Gastroesophageal sphincter (tissue), 4 donors: ENCODE measurements around the gene VDR. TPM values are rescaled to one million over a fixed set of nuclear protein-coding genes. Genes with fewer than 3 reads are reported as not detected.
"Not testable (repeated sequence)": the region's sequence is repeated elsewhere in the genome, so short reads cannot be mapped to it uniquely, and the experiment has no call there.

Experiments used
- ATAC-seq: fragments of 150-250 bp; one replicate; pipeline ENCODE4 v1.9.1; 2016; ENCODE audit warnings: mild to moderate bottlenecking, moderate library complexity
- H3K27ac ChIP-seq, 4 donors: fragments of 200-600 bp; sonication (generic) in 3 of 4; 1 replicate in 3 of 4; 2 replicates in 1 of 4; pipeline ENCODE4 v1.5.1; 2016 to 2019
- H3K27me3 ChIP-seq: fragments of 200-600 bp; sonication (generic); one replicate; pipeline ENCODE4 v1.5.1; 2019
- H3K36me3 ChIP-seq, 2 donors: fragments of 200-600 bp; sonication (generic); one replicate each; pipeline ENCODE4 v1.5.1; 2019; ENCODE audit warnings: control low read depth in 1 of 2
- H3K4me1 ChIP-seq, 3 donors: fragments of 200-600 bp; sonication (generic); 1 replicate in 2 of 3; 2 replicates in 1 of 3; pipeline ENCODE4 v1.5.1; 2016 to 2019; ENCODE audit warnings: control low read depth in 2 of 3
- H3K4me3 ChIP-seq, 2 donors: fragments of 200-600 bp; sonication (generic); one replicate each; pipeline ENCODE4 v1.5.1; 2019; ENCODE audit warnings: mild to moderate bottlenecking in 1 of 2, moderate library complexity in 1 of 2
- H3K9me3 ChIP-seq, 3 donors: fragments of 200-600 bp; sonication (generic); one replicate each; pipeline ENCODE4 v1.5.1; 2017 to 2019; ENCODE audit warnings: control low read depth in 2 of 3
- EP300 ChIP-seq: sonication (generic); formaldehyde crosslinking; IDR thresholded peaks from one replicate; pipeline ENCODE4 v1.6.1; 2017; ENCODE audit warnings: antibody characterized with exemption, mild to moderate bottlenecking
- POLR2A ChIP-seq, 2 donors: fragments of 450-650 bp; IDR thresholded peaks; one replicate each; pipeline ENCODE4 v1.6.1; 2017; ENCODE audit warnings: antibody characterized with exemption in 2 of 2, mild to moderate bottlenecking in 2 of 2, moderate library complexity in 1 of 2
- POLR2AphosphoS5 ChIP-seq: sonication (generic); formaldehyde crosslinking; IDR thresholded peaks from one replicate; pipeline ENCODE4 v1.6.1; 2017; ENCODE audit warnings: antibody characterized with exemption
- WGBS, 2 donors: methylation state at CpG; one replicate each; pipeline ENCODE4 v1.1.5; 2018; ENCODE audit warnings: low coverage in 1 of 2; 5-methylcytosine and 5-hydroxymethylcytosine counted together
- total RNA-seq, 4 donors: library from RNA; depleted of rRNA; stranded (reverse); fragments of >200 nt; gene quantifications; one replicate each; pipeline ENCODE4 v1.1.0, GENCODE V29; 2016
- TF ChIP-seq, protein P1 (sequence below), 4 experiments: fragments of 200-600 bp in 2 of 4; fragments of 450-650 bp in 2 of 4; sonication (generic) in 1 of 4; IDR thresholded peaks; one replicate each; pipeline ENCODE4 v1.5.1; 2017 to 2019; ENCODE audit warnings: antibody characterized with exemption in 4 of 4, mild to moderate bottlenecking in 2 of 4, moderate library complexity in 2 of 4

The VDR gene
- total RNA-seq, 4 donors from 2014 or later = 1.2 to 5.5 (median 1.6) TPM

DNA sequence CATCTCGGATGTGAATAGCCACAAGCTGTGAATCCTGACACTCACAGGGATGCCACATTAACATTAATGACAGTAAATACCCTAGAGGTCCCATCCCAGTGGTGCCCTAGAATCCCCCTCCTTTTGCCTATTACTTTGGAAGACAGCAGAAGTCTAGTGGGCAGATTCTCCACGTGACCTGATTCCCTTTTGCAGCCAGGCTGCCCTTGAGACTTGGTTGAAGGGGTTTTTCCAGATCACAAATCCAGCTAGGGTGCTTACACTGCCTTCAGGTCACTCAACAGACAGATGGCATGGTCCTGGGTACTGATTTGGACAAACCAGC, 93.8 kb downstream of the VDR start:
- Histone ChIP-seq H3K4me1 (peaks cover 27 to 99% (median 90%) of the 10 kb centered on the region in 3 donors), H3K36me3 (no peaks in the 10 kb centered on the region), H3K4me3 (no peak overlapping the region), H3K9me3 (no peaks in the 10 kb centered on the region), H3K27ac (peak overlapping the region; percentile 94 to 99 (median 96)), H3K27me3 (no peaks in the 10 kb centered on the region)
- TF ChIP-seq EP300 (no peak), POLR2A (IDR thresholded peaks at IDR 0.05) (no peak), POLR2AphosphoS5 (no peak)
- TF ChIP-seq, protein P1, sequence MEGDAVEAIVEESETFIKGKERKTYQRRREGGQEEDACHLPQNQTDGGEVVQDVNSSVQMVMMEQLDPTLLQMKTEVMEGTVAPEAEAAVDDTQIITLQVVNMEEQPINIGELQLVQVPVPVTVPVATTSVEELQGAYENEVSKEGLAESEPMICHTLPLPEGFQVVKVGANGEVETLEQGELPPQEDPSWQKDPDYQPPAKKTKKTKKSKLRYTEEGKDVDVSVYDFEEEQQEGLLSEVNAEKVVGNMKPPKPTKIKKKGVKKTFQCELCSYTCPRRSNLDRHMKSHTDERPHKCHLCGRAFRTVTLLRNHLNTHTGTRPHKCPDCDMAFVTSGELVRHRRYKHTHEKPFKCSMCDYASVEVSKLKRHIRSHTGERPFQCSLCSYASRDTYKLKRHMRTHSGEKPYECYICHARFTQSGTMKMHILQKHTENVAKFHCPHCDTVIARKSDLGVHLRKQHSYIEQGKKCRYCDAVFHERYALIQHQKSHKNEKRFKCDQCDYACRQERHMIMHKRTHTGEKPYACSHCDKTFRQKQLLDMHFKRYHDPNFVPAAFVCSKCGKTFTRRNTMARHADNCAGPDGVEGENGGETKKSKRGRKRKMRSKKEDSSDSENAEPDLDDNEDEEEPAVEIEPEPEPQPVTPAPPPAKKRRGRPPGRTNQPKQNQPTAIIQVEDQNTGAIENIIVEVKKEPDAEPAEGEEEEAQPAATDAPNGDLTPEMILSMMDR (IDR thresholded peaks at IDR 0.05) = no peak
- 25% methylated on average over 1 of the region's 2 CpGs; no CpG with 5 or more reads in 1 of the 2 donors for WGBS, 2 donors
- ATAC-seq = no peak

DNA sequence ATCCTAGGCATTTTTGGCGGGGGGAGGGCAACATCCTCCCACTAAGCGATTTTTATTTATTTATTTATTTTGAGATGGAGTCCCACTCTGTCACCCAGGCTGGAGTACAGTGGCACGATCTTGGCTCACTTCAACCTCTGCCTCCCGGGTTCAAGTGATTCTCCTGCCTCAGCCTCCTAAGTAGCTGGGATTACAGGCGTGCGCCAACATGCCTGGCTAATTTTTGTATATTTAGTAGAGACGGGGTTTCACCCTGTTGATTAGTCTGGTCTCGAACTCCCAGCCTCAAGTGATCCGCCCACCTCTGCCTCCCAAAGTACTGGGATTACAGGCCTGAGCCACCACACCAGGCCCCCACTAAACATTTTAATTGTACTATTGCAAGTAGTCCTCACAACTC, 95.3 kb downstream of the VDR start:
- not testable (repeated sequence) for ATAC-seq, H3K36me3 ChIP-seq, H3K4me3 ChIP-seq, H3K9me3 ChIP-seq, H3K27me3 ChIP-seq
- WGBS, 2 donors = 83 to 86% methylated on average over 3 to 8 of the region's 9 CpGs
- Histone ChIP-seq H3K27ac (peak overlapping the region; percentile 94 to 99 (median 96)), H3K4me1 (peaks cover 30 to 99% (median 90%) of the 10 kb centered on the region in 3 donors)

DNA sequence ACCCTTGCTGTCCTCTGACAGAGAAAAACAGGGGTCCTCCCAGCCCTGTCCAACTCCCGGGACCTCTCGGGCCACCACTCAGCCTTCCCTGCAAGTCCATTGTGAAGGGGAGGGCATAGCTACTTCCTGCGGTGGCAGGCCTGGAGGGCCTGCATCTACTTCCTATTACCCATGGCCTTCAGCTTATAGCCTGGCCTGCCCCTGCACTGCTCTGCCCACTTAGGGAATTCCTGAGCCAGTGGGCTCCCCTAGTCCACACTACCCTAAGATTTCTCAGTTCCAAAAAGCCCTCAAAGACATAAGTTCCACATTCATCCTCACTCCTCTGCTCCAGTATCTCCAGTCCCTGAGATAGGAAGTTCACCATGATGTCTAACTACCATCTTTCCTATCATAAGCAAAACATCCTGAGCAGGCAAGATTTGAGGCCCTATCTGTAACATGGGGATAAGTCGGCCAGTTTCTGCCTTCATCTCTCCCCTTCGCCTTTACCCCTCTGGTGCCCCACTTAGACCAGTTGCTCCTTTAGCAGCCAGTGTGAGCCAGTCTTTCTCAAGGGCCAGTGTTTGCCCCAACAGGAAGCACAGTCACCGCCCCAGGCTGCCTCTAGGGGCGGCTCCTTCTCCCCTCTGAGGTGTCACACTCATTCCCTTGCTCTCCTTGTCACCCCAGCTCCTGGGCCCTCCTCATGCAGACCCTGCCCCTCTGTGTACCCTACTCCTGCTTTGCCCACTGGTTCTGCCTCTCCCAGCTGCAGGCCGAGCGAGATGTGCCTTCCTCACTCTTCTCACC, 96.0 kb downstream of the VDR start:
- Histone ChIP-seq H3K4me3 (peak overlapping the region in 1 of 2 donors; percentile 22), H3K36me3 (peaks cover 0 to 1% of the 10 kb centered on the region in 2 donors), H3K27me3 (no peaks in the 10 kb centered on the region), H3K4me1 (peaks cover 36 to 99% (median 90%) of the 10 kb centered on the region in 3 donors), H3K9me3 (no peaks in the 10 kb centered on the region), H3K27ac (peak overlapping the region; percentile 94 to 99 (median 96))
- TF ChIP-seq, protein P1 (IDR thresholded peaks at IDR 0.05) = peak in 1 of 4 experiments; percentile 7
- no peak for TF ChIP-seq POLR2AphosphoS5
- 57 to 66% methylated on average over 3 to 7 of the region's 9 CpGs for WGBS, 2 donors
- no peak for ATAC-seq

DNA sequence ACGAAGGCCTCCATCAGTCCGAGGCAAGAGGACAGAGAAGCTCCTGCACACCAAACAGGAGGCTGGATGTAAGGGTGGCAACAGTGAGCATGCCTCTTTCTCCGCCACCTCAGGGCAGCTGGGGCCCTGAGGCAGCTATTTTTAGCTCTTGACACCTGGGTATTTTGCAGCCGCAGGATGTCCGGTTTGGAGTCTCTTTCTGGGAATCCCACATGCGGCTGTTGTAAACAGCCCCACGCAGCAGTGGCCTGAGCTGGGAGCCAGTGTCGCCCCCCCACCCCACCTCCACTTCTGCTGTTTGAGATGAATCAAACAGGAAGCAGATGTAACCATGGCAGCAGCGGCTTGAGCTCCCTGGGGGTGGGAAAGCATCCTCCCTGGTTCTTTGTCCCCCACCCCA, 96.7 kb downstream of the VDR start:
- ATAC-seq = no peak
- Histone ChIP-seq H3K9me3 (no peaks in the 10 kb centered on the region), H3K27me3 (no peaks in the 10 kb centered on the region), H3K4me3 (peak overlapping the region in 1 of 2 donors; percentile 22), H3K27ac (peak overlapping the region; percentile 94 to 99 (median 96)), H3K4me1 (peaks cover 42 to 99% (median 90%) of the 10 kb centered on the region in 3 donors), H3K36me3 (peaks cover 0 to 5% of the 10 kb centered on the region in 2 donors)
- 4 to 18% methylated on average over 5 of the region's 9 CpGs for WGBS, 2 donors
- TF ChIP-seq POLR2A (IDR thresholded peaks at IDR 0.05) = no peak
- TF ChIP-seq, protein P1 (IDR thresholded peaks at IDR 0.05) = no peak
- TF ChIP-seq POLR2AphosphoS5 = peak; percentile 95

DNA sequence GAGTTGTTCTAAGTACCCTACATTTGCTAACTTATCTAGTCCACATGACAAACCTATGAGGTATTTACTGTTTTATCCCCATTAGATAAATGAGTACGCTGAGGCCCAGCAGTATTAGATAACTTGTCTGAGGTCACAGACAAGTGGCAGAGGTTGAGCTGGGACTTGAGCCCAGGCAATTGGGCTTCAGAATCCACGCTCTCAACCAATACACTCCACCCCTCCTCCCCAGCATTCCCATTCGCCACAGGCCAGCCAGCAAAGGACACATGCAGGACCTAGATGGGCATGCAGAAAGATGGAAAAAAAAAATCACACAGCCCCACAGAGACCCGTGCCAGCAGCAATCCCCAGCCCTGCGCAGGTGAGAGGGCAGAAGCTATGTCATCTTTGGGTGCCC, 97.5 kb downstream of the VDR start:
- TF ChIP-seq POLR2A (IDR thresholded peaks at IDR 0.05) (no peak), POLR2AphosphoS5 (peak; percentile 10)
- no peak for ATAC-seq
- H3K27me3 ChIP-seq = no peaks in the 10 kb centered on the region
- H3K9me3 ChIP-seq = no peaks in the 10 kb centered on the region
- WGBS, 2 donors = 22 to 31% methylated on average over 2 to 3 of the region's 5 CpGs
- peaks cover 42 to 100% (median 97%) of the 10 kb centered on the region in 3 donors for H3K4me1 ChIP-seq
- H3K27ac ChIP-seq = peak overlapping the region; percentile 94 to 99 (median 96)
- peaks cover 0 to 5% of the 10 kb centered on the region in 2 donors for H3K36me3 ChIP-seq
- no peak overlapping the region for H3K4me3 ChIP-seq

DNA sequence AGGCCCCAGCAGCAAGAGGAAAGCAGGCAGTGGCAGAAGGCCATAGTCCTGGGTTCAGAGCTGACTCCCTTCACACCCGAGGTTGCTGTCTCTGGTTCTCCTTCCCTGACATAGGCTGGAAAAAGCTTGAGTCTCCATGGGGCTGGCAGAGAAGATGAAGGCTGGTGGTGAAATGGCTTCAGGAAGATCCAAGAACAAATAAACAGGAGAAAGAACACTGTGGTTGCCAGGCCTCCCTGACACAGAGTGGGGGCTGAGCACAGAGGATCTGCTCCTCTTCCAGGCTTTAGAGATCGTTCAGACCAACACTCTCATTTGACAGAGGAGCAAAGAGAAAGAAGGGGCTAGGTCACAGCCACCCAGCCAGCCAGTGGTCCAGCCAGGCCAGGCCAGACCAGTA, 99.4 kb downstream of the VDR start:
- TF ChIP-seq POLR2AphosphoS5 = peak; percentile 18
- no peak for TF ChIP-seq EP300
- peak overlapping the region in 1 of 2 donors; percentile 3 for H3K4me3 ChIP-seq
- no peaks in the 10 kb centered on the region for H3K27me3 ChIP-seq
- peak overlapping the region; percentile 55 to 99 (median 96) for H3K27ac ChIP-seq
- 0% methylated on average over 1 of the region's 2 CpGs; no CpG with 5 or more reads in 1 of the 2 donors for WGBS, 2 donors
- peaks cover 39 to 100% (median 100%) of the 10 kb centered on the region in 3 donors for H3K4me1 ChIP-seq
- H3K36me3 ChIP-seq = peaks cover 0 to 5% of the 10 kb centered on the region in 2 donors
- ATAC-seq = peak; percentile 50
- no peaks in the 10 kb centered on the region for H3K9me3 ChIP-seq
